HG02759 (cell line): ENCODE measurements around the gene SRRD.
A peak's percentile ranks its signal among the peaks of the same experiment; 100 is the strongest.
"Not testable (repeated sequence)": the region's sequence is repeated elsewhere in the genome, so short reads cannot be mapped to it uniquely, and the experiment has no call there.

Experiments used
- ATAC-seq: cut with Tn5 transposase; IDR thresholded peaks from one replicate; pipeline ENCODE4 v1.9.1; 2021; ENCODE audit warnings: mild to moderate bottlenecking, moderate library complexity; ENCODE audit not compliant: unreplicated experiment

Gene SRRD, protein sequence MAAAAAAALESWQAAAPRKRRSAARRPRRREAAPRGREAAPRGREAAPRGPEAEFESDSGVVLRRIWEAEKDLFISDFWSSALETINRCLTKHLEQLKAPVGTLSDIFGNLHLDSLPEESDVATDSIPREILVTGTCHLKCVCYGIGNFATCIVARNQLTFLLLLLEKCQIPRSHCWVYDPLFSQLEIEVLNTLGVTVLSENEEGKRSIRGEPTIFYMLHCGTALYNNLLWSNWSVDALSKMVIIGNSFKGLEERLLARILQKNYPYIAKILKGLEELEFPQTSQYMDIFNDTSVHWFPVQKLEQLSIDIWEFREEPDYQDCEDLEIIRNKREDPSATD

DNA sequence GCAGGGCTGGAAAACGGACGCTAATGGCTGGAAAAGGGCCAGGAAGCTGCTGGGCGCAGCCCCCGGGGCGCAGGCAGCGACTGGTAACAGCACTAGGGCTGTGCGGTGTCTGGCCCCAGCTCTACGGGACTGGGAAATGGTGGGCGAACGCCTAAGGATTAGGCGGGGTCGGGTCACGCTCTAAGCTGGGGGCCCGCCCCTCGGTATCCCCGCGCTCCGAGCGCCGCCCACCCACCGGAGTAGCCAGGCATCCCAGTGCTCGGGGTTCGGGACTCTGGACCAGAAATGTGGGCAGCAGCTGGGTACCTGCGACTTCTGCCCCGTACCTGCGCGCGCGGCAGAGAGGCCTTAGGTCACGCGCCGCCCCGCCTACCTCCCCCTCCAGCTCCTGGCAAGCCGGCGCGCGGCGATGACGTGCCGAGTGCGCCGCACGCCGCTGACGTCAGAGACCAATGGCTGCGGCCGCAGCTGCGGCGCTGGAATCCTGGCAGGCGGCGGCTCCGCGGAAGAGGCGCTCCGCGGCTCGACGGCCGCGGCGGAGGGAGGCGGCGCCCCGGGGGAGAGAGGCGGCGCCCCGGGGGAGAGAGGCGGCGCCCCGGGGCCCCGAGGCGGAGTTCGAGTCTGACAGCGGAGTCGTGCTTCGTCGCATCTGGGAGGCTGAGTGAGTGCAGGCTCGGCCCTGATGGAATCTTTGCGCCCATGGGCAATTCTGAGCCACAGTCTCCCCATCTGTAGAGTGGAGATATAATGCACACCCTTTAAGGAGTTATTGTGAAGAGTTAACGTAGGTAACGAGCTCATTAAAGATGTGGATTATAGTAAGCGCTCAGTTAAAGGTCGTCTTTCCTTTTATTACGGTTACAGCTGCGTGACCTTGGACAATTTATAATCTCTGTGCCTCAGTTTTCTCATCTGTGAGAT lies at the start of gene SRRD, which contains the start of gene HPS4:
Gene SRRD (plus strand): TSS at position 439 of the 921 bp plus-strand sequence. CDS start 14 bp downstream, at position 453.
Gene HPS4 (minus strand): TSS at position 345 of the 921 bp plus-strand sequence. CDS start 2,021 bp downstream, outside the sequence.
- ATAC-seq = peak; percentile 85

DNA sequence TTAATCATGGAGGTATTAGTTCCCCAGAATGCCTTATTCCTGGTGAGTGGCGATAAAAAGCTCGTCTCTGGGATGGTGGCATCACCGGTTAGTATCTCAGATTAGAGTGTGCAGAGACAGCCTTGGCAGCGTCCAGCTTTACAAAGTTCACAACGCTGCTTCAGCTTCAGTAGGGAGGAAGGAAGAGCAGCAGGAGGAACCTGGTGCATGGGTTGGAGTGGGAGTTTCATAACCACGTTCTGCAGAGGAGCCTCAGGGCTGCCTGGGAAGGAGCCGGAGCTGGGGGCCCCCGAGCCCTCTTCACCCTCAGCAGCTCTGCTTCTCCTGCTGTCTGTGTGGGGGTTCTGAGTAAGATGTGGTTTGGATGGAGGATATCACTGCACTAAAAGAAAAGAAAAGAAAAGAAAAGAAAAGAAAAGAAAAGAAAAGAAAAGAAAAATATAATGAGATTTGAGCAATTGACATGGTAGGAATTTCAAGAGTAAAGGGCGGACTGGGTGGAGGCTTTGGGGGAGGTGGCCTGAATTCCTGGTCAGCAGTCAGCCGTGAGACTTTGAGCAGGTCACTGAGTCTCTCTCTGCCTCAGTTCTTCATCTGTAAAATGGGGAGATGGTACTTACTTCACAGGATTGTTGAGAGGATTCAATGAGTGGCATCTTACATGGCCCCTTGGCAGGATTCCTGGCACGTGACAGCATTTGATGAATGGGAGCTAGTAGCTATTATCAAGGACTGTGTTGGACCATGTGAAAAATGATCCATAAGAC lies 48.2 kb upstream of the SRRD start:
- ATAC-seq = no peak

DNA sequence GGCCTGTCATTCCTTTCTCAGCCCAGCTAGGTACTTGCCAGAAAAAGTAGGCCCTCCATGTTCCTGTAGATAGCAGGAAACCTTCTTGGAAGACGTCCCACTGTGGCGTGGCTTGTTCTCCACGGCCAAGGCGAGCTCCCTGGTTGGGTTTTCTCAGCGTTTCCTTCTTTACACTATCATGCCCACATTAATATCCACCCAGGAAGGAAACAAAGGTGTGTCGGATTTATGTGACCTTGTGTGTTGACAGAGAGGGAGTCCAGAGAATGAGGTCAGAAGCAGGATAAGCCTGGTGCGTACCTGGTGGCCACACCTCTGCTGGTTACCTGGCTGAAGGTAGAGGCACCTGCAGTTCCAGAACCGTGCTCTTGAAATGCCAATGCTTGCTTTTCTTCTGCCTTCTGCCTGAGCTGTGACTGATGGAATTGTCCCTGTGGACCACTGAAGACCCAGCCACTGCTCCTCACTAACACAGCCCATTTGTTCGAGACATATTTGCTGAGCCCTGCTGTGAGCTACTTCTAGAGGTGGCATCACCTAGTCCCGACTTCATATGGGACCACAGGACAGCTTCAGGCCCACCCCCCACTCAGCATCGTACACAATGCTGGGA lies 46.7 kb upstream of the SRRD start:
- no peak for ATAC-seq

DNA sequence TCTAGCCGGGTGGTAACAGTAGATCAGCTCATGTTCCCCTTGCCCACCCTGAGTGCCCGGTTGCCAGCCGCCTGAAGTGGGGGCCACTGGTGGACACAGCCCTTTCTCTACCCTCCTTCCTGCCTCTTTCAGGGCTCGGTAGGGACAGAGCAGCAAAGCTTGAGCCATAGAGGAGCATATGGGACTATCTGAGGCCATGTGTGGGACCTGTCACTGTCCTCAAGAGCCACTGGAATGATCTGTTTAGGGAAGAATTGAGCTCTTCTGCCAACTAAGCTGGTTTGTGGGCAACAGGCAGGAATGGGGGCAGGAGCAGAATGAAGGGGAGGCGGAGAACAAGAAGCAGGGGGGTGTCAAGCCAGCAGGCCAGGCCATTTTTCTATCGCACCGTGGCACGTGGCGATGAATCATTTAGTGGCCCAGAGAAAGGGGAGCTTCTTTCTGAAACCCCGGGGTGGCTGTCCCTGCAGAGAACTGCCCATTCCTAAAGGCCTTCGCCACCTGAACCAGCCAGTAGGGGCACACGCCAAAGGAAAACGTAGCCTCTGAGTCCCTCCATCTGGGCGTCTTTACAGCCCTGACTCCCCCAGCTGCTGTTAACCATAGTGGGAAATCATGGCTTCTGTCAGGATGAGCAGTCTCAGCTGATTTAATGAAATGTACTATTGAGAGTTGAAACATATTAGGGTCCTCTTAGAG lies 45.8 kb upstream of the SRRD start:
- no peak for ATAC-seq

DNA sequence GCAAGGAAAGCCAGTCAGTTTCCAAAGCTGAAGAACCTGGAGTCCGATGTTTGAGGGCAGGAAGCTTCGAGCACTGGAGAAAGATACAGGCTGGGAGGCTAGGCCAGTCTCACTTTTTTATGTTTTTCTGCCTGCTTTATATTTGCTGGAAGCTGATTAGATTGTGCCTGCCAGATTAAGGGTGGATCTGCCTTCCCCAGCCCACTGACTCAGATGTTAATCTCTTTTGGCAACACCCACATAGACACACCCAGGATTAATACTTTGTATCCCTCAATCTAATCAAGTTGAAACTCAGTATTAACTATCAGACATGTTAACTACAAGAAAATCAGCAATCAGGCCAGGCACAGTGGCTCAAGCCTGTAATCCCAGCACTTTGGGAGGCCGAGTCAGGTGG lies 44.9 kb upstream of the SRRD start:
- ATAC-seq = not testable (repeated sequence)

DNA sequence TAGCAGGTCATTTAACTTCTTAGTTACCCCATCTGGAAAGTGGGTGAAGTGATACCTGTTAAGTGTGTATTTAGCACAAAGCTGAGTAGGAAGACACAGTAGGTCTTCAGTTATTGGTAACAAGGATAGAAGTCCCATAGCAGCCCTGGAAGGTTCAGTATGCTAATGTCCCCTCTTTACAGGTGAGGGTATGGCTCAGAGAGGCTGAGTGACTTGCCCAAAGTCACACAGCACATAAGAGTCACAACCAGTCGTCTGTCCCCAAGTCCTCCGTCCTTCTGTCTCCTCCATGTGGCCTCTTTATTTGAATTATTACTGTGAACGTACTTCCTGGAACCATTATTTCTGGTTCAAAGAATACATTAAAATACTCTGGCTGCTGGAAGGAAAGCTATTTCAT lies 44.1 kb upstream of the SRRD start:
- ATAC-seq = no peak

DNA sequence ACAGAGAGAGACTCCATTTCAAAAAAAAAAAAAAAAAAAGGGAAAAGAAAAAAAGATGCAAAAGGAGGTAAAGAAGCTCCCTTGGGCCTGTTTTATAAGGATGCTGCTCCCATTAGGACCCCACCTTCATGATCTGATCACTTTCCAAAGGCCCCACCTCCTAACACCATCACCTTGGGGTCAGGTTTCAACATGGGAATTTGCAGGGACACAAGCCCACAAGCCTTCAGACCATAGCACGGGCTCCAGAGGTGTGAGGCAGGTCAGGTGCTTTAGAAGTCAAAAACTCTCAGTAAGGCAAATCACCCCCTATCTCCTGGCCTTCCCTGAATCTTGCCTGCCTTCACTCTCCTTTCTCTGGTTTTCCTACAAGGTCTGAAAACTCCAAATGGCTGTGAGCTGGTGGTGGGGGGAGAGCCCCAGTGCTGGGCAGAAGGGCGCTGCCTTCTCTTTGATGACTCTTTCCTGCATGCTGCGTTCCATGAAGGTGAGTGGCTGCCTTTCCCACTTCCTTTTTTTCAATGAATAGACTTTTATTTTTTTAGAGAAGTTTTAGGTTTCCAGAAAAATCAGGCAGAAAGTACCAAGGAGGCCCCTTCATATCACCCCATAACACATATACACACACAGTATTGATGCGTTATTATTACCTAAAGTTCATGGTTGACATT lies 41.5 kb upstream of the SRRD start:
- no peak for ATAC-seq

DNA sequence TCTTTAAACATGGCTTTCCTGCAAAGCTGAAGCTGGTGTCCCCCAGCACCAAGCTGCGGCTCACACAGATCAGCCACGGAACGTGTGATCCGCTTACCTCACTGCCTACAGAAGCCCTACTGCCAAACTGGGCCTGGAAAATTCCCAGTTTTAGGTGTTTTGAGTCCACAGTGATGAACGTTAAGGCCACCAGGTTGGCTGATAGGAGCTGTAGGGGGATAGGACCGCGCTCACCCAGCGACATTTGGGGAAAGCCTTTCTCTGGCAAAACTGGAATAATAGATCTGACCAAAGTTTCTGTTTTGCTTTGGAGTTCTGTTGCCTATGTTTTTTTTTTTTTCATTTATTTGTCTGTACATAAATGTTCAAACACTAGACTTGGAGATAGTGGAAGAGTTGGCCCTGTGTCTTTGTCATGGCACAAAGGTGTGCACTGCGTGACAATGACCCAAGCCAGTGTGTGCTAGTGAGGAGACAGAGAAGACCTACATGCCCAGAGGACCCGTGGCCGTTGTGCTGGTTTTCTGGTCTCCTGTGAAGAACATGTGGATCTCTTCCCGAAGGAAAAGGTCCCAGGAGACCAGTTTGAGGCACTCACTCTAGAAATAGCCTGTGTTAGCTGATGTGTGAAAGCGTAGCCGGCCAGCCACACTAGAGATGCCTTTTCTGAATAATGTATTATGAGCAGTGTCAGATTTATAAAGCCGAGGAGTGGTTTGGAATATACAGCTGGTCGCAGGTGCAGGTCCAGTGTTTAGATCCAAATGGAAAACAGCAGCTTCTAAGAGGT lies 39.6 kb upstream of the SRRD start:
- ATAC-seq = no peak

DNA sequence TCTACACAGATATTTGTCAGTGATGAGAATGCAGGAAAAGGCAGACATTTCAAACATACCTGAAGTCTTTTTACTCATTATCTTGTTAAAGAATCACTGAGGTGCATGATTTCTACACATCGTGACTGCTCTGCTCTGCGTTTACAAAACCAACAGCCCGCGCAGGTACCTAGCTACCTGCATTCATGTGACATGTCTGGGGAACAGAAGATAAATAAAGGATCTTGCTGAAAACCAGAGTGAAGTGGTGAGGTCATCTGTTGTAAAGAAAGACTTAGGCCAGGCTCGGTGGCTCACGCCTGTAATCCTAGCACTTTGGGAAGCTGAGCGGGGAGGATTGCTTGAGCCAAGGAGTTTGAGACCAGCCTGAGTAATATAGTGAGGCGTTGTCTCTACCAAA lies 38.9 kb upstream of the SRRD start:
- ATAC-seq = no peak

DNA sequence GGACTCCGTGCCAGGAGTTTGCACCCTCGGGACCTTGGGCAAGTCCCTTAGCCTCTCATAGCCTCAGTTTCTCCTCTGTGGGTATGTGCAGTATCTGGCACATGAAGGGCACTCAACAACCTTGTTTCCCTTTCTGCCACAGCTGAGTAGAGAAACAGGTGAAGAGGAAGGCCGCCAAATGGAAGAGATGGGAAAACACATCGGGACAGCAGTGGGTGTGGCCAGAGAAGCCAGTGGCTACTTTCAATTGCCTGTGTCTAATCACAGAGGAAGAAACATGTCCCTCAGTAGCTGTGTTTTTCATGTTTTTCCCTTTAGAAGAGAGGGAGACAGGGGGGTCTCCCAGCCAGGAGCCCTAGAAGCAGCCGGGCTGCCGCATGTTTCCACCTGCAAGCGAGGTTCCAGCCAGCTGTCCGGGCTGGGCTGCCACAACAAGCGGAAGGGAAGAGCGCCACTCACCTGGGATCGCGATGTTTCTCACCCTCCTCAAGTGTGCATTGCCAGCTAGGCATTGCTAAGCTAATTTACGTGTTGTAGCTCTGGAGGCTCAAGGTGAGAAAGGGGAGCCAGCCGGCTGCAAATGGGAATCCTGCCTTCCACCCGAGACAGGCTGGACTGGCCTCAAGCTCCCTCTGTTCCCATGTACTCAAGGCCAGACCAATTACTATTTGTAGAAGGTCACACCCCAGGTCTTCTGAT lies 38.0 kb upstream of the SRRD start:
- ATAC-seq = no peak

DNA sequence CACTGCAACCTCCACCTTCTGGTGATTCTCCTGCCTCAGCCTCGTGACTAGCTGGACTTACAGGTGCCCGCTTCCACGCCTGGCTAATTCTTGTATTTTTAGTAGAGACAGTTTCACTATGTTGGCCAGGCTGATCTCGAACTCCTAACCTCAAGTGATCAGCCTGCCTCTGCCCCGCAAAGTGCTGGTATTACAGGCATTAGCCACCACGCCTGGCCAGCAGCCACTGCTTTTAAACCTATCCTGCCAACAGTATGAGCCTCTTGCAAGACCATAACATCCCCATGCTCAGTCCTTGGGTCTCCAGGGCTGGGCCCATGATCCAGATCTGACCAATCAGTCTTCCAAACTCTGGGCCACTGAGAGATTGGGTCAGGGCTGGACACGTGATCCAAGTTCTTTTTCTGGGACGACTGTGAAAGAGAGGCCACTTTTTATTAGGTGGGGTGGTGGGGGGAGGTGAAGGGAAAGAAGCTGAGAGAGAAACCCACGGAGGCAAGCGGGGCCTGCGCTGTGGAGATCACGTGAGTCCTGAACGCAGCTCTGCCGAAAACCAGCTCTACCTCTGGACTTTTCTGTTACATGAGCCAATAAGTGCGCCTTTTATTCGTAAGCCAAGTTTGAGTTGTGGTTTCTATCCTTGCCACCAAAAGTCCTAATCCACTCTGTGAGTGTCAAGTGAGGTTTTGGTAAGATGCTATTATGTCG lies 36.7 kb upstream of the SRRD start:
- no peak for ATAC-seq

DNA sequence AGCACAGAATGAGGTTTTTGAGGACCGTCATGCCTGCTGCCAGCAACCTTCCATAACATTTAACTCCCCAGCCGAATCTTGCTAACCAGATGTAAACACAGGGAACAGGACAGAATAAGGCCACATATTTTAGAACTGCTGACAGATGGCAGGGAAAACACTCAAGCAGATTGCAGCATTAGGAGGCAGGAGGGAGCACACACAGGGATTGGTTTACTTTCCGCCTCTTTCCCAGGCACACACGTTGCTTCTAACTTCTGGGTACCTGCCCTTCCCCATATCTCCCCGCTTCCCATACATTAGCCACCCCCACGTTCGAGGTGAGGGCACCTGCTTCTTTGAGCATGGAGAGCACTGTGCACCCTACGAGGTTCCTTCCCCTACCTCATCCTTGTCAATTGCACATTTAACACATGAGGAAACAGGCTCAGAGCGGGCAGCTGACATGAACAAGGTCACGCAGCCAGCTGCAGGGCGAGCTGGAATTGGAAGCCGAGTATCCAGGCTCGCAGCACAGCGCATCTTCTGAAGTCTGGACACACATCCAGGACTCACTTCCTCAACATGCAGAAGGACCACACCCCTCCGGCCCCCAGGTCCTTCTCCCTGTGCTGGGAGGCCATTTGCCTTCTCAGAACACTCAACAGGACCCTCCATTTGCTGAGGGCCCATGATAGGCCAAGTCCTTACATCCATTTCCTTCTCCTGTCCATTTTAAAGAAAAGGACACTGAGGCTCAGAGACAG lies 35.9 kb upstream of the SRRD start:
- no peak for ATAC-seq

DNA sequence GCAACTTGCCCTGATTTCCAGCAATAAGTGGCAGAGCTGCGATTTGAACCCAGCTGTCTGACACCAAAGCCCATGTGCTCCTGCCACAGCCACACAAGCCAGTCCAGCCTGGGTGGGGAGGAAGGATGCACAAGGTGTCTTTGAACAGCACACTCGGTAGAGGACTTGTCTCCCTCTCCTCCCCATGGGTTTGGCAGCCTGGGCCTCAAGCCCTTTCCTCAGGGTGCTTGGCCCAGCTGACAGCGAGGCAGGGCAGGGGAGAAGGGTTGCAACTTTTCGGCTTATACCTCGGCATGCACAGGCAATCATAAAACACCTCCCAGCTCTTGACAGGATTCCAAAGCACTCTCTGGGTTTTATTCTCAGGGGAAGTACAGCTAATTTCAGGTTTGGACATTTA lies 35.3 kb upstream of the SRRD start:
- ATAC-seq = no peak

DNA sequence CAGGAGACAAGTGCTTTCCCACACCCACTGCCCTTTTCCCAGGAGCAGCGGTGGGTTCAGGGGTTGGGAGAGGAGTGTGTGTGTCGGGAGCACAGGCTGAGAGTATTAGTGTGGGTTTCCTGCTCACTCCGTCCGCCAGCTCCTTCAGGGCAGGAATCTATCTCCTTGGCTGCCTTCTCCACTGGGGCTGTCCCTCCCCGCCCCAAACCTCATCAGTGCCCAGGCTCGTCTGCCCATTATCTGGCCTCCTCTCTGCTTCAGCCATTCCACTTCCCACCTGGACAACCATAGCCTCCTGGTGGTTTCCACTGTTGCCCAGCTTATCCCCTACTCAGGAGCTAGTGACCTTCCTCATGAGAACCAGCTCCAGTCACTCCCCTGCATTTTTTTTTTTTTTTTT lies 34.7 kb upstream of the SRRD start:
- ATAC-seq = no peak

DNA sequence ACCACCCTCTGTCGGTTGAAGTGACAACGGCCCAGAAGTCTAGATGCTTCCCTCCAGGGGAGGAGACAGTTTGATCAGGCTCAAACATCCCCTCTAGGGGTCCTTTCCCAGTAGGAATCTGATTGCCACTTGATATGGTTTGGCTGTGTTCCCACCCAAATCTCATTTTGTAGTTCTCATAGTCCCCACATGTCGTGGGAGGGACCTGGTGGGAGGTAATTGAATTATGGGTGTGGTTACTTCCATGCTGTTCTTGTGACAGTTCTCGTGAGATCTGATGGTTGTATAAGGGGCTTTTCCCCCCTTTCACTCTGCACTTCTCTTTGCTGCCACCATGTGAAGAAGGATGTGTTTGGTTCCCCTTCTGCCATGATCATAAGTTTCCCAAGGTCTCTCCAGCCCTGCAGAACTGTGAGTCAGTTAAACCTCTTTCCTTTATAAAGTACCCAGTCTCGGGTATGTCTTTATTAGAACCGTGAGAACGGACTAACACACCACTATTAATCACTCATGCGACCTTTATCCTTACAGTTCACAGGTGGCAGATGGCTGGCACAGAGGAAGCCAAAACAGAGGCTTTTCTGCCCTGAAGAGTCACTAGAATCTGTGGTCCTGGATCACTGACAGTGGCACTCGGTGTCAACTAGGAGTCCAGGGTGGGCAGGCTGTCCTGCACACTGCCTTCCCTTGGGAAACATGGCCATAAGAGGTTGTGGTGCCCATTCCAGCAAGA lies 33.1 kb upstream of the SRRD start:
- ATAC-seq = no peak
